DMS79 (cell line): ENCODE results near the gene EXOSC9.
"Not testable (repeated sequence)": the region's sequence is repeated elsewhere in the genome, so short reads cannot be mapped to it uniquely, and the experiment has no call there.

Source experiments
- DNase-seq: peaks from one replicate; lab custom pipeline; 2025; lab: John Stamatoyannopoulos, UW

The EXOSC9 gene, protein sequence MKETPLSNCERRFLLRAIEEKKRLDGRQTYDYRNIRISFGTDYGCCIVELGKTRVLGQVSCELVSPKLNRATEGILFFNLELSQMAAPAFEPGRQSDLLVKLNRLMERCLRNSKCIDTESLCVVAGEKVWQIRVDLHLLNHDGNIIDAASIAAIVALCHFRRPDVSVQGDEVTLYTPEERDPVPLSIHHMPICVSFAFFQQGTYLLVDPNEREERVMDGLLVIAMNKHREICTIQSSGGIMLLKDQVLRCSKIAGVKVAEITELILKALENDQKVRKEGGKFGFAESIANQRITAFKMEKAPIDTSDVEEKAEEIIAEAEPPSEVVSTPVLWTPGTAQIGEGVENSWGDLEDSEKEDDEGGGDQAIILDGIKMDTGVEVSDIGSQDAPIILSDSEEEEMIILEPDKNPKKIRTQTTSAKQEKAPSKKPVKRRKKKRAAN

GRCh38 chr4:121800961-121801714 lies at the start of gene EXOSC9:
TSS of gene EXOSC9 (plus strand) at chr4:121801323. CDS start at chr4:121801425, 102 bp downstream.
- DNase-seq: peak; percentile 64

DNA sequence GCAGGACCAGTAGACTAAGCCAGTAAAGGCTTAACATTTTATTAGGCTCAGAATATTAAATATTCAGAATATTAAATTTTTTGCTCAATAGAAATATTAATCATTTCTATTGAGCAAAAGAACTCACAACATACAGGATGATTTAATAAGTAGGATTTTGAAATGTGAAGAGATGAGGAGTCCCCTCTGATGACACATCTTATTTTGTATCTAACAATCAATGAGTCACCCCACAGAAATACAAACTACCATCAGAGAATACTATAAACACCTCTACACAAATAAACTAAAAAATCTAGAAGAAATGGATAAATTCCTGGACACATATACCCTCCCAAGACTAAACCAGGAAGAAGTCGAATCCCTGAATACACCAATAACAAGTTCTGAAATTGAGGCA lies 49.0 kb upstream of the EXOSC9 start:
- not testable (repeated sequence) for DNase-seq

- DNase-seq: no peak
Observed at GRCh38 chr4:121758925-121759568, 42.1 kb upstream of the EXOSC9 start.

DNA sequence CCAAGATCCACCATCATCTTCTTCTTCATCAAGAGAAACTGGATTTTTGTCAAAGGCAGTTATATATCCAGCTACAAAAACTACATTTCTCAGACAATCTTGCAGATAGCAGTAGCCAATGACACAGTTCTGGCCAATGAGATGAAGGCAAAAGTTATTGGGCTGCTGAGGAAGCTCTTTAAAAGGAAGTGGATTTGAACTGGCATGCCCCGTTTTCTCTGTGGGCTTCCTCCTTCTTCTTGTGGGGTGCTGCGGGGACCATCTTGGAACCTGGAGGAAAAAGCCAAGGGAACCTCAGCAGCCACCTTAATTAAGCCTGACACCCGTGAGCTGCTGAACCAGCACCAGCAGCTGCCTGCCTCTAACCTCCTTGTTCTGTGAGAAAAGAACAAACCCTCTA lies 40.9 kb upstream of the EXOSC9 start:
- DNase-seq: no peak

DNA sequence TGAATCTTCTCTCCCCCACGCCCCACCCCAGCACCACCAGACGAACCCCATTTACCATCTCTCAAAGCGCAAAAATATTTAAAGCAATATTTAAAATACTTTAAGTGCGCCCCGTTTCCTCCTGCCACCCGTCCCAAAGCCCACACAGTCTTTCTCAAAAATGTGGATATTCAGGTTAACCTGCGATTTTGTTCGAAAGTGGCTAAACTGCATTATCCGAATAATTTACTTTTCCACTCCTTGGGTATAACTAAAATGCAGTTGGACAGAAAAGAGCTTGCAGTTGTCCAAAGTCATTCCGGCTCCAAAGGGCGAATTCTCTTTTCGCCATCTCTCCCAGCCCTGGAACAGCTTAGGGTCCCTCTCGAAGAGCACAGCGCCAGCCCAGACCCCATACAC lies 36.8 kb upstream of the EXOSC9 start:
- no peak for DNase-seq

- DNase-seq: no peak
Observed at GRCh38 chr4:121764702-121765367, 36.3 kb upstream of the EXOSC9 start, which contains the start of gene SMIM43. TSS of gene SMIM43 (minus strand) at chr4:121765164. CDS start at chr4:121765105, 59 bp downstream.

DNA sequence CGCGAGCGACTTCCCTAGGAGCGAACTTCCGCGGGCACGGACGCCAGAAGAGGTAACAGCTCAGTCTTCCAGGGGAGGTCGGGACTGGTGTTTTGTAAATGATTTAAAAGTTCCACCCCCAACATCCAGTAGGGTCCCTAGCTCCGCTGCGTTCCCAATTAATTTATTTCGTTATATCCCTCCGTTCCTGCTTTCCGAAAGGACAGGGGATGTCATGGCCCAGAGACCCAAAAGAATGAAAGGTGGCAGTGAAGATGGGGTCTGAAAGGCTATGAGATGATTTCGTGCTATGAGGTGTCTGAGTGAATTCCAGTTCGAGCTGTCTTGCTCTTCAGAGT lies 35.8 kb upstream of the EXOSC9 start:
- DNase-seq: no peak

GRCh38 chr4:121765971-121766538 lies 35.1 kb upstream of the EXOSC9 start:
- DNase-seq: no peak

DNA sequence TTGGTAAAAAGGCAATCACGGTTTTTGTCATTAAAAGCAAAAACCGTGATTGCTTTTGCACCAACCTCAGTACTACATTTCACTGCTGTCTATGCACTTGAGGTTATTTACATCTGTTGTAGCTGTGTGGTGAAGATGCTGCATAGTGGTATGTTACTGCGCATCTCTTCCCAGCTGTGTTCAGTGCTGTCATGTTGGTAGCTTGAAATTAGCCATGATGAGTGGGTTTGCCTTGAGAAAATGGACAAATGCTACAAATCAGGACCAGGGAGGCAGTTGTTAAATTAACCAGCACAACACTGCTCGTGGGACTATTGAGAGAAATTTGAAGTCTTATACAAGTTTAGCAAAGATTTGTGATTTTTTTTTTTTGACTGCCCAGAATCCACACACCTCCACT lies 34.0 kb upstream of the EXOSC9 start:
- no peak for DNase-seq

DNA sequence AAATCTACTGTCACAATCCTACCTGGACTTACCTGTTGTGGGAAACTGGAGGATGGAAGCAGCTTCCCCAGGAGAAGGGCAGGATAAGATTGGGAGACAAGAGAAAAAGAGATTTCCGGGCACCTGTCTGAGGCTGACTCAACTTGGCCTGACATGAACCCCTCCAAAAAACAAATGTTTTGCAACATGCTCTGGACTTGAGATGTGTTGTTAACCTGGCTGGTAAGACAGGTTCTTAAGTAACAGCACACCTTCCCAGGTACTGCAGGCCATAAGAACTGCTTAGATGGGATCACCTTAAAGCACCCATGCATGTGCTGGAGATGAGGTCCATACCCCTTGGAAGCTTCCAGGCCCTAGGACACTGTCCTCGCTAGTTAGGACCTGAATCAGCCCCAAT lies 31.8 kb upstream of the EXOSC9 start:
- DNase-seq: no peak

GRCh38 chr4:121771869-121772268 lies 29.3 kb upstream of the EXOSC9 start:
- no peak for DNase-seq

DNA sequence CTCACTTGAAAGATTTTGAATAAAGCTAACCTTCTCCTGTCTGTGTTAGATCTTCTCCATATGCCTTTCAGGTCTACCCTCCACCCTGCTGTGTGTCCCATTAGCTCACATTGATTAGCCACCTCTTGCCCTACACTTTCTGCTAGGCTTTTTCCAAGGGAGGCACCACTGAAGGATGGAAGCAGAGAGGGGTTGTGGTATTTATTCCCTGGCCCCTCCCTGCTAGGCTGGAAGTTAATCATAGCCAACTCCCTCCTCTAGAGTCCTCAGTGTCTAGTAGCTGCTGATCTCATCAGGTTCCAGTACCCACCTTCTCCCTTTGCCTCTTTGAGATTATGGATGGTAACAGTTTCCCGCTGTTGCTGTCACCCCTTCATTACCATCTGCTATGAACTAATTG lies 27.2 kb upstream of the EXOSC9 start:
- no peak for DNase-seq

DNA sequence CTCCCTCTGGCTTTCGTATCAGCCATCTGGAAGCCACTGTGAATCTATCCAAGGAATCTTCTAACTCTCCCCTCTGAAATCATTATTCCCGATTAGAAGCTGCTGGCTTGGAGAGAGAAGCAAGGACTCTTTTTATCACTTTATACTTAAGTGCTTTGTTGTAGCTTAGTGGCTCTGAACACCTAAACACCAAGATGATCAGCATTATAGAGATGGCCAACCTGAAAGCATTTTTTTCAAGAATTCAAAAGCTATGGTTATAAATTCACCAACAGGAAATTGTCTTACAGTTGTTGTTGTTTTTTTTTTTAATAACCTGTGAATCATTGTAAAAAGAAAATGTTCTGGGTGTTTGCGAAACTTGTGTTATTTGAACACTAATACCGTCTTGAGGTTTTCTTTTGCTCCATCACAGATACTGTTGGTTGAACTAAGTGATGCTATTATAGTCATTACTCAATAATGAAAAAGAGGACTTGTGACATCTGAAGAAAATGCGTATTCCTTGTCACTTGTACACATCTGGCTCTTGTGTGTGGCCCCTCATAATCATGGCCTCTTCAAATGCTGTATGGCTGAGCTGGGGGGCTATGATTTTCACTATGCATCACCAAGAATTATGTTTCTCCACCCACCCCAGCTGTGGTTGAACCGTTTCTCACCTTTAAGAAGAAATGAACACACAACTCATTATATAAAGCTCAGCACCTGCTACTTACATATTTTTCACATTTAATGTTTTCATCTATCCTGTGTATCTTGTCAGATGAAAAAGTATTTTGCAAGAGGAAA lies 24.3 kb upstream of the EXOSC9 start:
- DNase-seq: no peak

GRCh38 chr4:121777625-121778024 lies 23.5 kb upstream of the EXOSC9 start:
- no peak for DNase-seq

- DNase-seq: no peak
Observed at GRCh38 chr4:121778991-121779628, 22.0 kb upstream of the EXOSC9 start.

GRCh38 chr4:121783210-121783609 lies 17.9 kb upstream of the EXOSC9 start:
- no peak for DNase-seq

- no peak for DNase-seq
Observed at GRCh38 chr4:121784401-121784800, 16.7 kb upstream of the EXOSC9 start.

- no peak for DNase-seq
Observed at GRCh38 chr4:121784975-121785374, 16.1 kb upstream of the EXOSC9 start.

- no peak for DNase-seq
Observed at GRCh38 chr4:121785479-121785878, 15.6 kb upstream of the EXOSC9 start.

- DNase-seq: no peak
Observed at GRCh38 chr4:121786221-121786620, 14.9 kb upstream of the EXOSC9 start.

- DNase-seq: no peak
Observed at GRCh38 chr4:121788896-121789295, 12.2 kb upstream of the EXOSC9 start.
